ENCODE data around the gene FBXW7.
A peak's percentile ranks its signal among the peaks of the same experiment; 100 is the strongest.
"Not testable (repeated sequence)": the region's sequence is repeated elsewhere in the genome, so short reads cannot be mapped to it uniquely, and the experiment has no call there.

Gene FBXW7, protein sequence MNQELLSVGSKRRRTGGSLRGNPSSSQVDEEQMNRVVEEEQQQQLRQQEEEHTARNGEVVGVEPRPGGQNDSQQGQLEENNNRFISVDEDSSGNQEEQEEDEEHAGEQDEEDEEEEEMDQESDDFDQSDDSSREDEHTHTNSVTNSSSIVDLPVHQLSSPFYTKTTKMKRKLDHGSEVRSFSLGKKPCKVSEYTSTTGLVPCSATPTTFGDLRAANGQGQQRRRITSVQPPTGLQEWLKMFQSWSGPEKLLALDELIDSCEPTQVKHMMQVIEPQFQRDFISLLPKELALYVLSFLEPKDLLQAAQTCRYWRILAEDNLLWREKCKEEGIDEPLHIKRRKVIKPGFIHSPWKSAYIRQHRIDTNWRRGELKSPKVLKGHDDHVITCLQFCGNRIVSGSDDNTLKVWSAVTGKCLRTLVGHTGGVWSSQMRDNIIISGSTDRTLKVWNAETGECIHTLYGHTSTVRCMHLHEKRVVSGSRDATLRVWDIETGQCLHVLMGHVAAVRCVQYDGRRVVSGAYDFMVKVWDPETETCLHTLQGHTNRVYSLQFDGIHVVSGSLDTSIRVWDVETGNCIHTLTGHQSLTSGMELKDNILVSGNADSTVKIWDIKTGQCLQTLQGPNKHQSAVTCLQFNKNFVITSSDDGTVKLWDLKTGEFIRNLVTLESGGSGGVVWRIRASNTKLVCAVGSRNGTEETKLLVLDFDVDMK

DNA sequence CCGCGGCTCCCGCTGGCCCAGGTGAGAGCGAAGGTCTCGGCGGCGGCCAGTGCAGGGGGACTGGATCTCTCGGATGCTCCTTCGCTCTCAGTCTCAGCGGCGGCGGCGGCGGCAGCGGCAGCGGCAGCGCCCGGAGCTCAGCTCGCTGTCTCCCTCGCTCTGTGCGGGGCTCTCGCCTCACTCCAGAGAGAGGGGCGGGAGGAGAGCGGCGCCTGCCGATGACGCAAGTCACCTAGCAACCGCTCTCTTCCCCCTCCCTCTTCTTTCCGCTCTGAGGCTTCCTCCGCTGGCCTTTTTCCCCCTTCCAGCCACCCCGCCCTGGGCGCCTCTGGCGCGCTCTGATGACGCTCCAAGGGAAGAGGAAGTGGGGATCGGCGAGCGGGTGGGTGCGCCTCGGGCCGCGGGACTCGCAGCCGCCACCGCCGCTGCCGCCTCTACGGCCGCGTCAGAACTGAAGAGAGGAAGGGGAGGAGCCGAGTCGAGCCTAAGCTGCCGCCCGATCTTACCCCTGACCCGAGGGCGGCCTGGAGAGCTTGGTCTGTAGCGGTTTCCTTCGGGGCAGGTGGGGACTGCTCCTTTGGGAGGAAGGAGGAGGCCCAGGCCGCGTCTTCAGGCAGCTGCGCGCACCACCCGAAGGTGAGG is at the start of gene FBXW7:
FBXW7 (minus strand) TSS at position 190 of the 642 bp plus-strand sequence. CDS start 124,289 bp downstream, outside the sequence.
- peak; percentile 99 for DNase-seq

DNA sequence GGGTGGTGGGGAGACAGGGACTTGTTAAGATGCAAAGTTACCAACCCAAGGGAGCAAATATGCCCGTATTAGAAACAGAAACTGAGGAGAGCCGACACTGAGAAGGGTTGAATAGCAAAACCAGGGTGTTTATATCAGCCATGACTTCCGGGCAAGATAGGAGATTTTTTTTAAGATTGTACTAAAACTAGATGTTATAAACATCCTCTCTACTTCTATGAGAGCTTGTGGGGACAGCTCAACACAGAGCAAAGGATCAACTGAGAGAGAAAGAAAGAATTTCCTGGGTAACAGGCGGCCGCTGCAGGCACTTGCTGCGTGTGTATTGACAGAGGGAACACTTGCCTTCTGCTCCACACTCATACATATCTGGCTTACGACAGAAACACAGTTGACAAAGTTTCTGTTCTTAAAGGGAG is 49.1 kb upstream of the FBXW7 start:
- DNase-seq, result no peak

DNA sequence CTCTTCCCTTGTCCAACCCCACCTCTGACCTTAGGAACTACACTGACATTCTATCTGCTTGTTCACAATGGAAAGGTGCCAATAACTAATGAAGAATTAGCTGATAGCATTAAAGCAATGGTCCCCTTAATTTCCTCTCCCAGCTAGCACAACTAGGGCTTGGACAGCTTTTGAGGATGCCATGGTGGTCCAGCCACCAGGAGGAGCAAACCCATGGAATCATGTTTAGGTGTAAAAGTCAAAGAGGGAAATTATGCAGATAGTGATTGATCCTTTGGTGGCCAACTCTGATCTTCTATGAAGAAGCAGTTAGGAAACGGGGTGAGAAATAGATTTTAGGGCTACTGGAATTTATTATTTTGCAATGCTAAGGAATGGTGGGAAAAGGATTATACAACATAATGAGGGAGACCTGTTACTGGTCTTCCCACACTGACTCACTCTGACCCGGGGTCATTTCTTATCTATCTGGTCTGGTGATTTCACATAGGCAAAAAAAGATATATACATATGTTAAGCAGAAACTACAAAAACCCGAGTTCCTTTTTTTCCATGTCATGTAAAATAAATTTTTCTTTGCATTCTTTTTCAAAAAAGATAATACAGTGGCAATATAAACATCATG is 45.8 kb upstream of the FBXW7 start:
- no peak for DNase-seq

DNA sequence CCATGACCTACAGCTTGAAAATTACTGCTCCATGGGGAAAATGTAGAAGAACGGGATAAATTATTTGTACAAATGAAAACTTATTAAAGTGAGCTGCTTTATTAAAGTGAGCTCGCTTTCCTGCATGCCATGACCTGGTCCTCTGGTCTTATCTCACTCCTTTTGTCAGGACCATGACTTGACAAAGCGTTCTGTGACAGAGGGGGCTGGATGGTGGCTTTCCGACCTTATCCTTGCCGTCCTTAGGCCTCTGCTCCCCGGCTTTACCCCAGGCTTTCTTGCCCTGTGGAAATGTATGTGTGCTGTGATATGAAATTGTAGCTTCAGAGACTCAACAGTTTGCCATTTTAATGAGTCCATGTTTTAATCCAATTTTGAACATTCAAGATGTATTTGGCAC is 44.0 kb upstream of the FBXW7 start:
- no peak for DNase-seq

DNA sequence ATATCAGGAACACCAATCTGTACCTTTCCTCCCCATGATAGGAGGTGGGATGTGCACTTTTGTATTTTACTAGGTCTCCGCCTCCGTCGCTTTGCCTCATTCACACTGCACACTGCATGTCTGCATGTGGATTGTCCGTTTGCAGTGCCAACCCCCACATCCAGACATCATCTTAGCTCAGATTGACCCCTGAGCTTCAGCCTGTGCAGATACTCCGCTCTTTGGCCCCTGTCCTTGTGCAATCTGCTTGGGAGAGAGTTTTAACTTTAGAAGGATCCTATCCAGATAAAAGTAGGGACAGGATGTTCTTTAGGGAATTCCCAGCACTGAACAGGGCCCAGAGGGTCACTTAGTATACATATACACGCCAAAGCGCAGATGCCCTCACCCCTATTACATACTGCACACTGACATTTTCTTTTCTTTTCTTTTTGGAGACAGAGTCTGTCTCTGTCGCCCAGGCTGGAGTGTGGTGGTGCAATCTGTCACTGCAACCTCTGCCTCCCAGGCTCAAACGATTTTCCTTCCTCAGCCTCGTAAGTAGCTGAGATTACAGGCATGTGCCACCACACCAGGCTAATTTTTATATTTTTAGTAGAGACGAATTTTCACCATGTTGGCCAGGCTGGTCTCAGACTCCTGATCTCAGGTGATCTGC is 43.3 kb upstream of the FBXW7 start:
- no peak for DNase-seq

DNA sequence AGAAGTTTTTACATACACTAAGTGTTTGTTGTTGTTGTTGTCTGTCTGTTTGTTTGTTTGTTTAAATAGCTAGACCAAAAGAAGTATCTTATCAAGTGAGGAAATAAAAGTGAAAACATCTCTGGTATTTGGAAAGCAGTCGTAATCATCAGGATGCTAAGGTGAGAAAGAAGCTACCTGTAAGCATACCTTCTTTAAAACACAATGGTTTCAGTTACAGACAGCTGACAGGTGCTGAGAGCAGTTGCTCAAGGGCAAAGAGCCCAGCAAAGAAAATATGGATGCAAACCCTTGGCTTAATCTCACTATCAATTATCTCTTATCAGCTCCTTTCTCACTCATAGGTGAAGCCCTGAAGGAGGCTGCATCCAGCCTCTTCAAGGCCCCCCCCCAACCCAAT is 42.8 kb upstream of the FBXW7 start:
- no peak for DNase-seq

DNA sequence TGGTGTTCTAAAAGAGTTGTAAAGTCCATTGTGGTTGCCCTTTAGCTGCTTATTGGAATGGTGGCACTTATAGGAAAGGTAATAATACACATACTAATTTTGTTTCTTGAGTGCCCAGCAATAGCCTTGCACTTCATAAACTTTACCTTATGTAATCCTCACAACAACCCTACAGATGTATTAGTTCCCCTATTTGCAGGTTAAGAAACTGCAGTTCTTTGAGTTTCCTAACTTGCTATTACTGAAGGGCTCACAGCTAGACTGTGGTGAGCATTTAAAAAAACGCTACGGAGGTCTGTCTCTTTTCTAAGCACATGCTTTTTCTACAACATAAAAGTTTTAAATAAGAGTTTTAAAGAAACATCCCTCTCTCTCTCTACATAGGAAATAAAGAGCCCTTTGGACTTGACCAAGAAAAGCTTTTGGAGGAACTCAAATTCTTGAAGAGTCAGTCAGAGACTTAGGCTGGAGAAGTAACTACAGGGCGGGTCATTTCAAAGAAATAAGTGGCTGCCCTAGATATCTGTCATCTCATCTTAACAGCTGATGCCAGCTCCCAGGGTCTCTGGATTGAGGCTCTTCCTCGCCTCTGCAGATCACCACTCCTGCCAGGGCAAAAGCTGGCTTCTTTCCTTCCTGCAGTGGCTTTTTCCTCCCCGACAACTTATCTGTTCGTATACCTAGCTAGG is 42.0 kb upstream of the FBXW7 start:
- no peak for DNase-seq

DNA sequence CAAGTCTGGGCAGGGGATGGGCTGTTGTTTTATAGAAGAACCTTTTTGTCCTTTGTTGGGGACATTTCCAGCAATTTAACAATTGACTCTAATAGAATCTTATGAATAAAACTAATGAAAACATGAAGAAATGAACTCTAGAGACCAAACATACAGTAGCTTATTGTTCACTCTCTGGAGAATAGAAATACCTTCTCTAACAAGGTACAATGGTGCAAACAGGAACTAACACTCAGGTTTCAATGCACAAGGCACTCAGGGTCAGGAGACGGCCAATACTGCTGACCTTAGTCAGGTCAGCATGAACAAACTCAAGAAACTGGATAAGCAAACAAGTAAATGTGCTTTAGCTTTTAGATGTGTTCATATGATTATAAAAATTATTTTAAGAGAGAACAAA is 39.6 kb upstream of the FBXW7 start:
- no peak for DNase-seq

DNA sequence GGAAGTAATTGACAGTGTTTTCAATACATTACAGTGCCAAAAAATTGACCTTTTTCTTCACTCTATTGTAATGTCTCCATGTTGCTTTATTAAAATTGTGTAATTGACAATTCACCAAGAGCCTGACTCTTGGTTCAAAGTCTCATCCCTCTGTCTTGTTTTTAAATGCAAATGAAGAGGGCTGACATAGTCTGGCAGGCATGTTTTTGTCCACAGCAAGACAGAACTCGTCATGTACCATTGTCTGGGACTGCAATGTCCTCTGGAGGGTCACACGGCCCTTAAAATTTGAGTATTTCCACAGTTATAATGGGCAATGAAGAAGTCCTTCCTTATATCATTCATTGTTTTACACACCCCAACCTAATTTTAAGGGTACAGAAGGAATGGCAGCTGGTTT is 38.0 kb upstream of the FBXW7 start:
- no peak for DNase-seq

DNA sequence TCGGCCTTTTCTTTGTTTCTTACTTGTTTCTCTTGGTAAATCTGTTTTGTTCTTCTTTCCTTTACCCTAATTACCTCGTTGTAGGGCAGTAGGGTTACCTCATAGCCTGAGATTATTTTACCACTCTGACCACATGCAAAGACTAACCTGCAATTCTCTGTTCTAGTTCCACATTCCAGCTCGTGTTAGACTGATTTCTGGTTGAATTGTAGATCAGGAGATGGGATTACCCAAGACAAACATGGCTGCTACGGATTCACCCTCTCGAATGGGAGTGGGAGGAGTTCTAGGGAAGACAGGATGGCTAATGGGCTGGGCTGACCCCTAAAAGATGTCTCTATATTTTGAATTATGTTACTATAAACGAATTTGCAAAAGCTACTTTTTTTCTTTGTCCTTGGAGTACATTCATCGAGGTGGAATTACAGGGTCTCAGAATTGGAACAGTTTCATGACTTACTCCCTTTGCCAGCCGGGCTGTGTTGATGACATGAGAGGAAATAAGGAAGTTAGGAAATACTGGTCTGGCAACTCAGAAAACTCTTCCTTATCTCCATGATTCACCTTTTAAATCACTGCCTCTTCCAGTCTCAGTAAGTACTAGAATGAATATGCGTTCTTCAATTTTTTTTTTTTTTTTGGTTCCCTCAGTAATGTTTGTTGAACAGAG is 36.7 kb upstream of the FBXW7 start:
- no peak for DNase-seq

DNA sequence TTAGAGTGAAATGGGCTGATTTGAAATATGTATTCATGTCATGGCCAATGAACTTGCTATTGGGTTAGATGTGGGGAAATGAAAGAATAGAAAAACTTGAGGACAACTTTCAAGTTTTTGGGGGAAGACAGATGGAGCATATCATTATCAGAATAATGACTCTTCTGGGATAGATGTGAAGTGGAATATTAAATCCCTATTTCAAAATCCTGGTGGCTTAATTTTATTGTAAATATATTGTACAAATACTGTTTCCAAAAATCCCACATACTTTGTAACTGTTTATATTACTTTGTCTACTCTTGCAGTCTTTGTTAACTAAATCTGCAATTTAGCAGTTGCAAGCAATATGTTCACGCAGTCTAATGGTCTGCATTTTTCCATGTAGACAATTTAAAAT is 35.9 kb upstream of the FBXW7 start:
- no peak for DNase-seq

DNA sequence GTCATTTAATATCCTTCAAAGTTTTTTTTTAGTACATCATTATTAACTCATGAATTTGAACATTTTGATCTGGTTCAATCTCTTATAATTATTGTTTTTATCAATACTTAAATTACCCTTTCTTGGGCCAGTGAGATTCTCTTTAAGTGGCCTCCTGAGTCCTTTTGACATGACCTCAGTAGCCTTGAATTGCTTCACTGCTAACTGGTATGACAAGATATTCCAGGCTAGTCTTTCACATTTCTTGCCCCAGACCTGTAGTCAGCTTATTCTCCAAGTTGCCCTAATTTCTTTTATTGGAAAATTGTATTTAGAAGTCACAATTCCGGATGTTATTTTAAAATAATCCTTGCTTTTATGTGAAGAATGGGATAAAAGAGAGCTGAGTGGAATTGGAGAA is 35.4 kb upstream of the FBXW7 start:
- DNase-seq, result no peak

DNA sequence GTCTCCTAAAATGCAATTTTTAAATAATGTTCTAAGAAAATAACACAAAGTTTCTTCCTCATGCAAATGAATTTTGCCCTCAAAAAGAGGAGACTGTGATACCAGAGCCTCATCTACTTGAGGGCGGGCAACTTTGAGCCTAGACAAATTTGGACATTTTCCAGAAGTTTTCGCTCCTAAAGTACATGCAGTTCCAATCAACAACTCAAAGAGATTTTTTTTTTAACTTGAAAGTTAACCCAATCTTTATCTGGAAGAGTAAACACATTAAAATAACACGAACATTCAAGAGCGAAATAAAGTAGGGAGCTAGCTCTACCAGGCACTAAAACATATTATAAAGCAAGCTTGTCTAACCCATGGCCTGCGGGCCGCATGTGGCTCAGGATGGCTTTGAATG is 29.4 kb upstream of the FBXW7 start:
- DNase-seq, result no peak

DNA sequence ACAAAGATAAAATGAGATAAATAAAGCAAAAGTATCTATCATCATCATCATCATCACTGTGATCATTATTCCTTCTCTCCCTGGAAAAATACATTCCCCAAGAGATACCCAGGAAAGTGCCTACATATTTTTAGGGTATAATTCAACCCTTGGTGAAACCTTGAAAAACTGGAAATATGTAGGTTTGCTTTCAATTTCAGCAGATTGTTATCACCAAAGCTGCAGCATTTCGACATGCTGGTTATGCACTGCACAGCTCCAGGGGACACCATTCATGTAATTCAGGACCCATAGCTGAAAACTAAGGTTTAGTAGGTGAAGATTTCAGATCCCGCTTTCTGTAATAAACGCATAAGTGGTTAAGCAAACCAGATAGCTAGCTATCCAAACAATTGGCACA is 28.4 kb upstream of the FBXW7 start:
- DNase-seq, result no peak

DNA sequence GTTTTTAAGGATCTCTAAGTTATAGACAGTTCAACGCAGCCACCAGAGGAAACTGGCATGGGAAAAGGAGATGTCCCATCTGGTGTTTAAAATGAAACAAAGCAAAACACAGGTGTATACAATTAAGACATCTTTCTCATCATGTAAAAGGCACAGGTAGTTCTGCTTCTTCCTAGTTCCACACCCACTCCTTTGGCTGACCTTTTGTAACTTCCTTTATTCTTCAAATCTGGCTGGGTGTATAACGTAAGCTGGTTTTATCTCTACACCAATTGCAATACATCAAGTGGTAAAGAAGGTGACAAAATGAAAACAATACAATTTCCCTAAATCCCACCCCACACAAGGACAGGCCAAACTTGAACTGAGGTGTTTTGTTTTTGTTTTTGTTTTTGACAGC is 27.3 kb upstream of the FBXW7 start:
- DNase-seq, result no peak

DNA sequence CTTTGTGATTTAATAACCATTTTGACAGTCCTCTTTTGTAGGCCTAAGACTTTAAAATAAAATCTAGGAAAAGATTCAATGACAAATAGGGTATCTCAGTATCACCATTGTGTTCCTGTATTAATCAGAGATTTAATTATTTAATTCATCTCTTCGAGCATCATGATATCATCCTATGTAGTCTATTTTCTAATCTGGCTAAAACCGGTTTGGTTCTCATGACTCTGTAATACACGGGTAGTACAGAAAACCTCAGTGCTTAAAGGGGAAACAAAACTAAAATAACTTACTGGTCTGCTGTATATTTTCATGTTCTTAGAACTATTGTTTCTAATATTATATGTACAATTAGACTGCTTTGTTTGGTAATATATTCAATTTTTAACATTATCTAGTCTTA is 23.7 kb upstream of the FBXW7 start:
- no peak for DNase-seq

DNA sequence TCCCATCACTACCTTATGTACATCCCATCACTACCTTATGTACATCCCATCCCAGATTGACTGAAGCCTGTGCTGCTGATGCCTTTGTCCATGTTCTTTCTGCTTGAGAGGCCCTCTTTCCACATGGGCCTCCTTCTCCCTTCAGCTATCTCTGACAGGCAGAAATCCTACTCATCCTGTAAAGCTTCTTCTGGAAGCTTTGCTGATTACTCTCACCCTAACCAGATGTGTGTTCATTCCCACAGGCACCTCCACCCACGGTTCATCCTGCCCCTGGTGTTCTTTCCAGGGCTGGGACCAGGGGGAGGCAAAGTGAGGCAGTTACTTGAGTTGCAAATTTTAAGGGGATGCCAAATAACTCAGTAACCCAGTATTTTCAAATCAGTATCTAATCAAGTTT is 22.5 kb upstream of the FBXW7 start:
- DNase-seq, result no peak

DNA sequence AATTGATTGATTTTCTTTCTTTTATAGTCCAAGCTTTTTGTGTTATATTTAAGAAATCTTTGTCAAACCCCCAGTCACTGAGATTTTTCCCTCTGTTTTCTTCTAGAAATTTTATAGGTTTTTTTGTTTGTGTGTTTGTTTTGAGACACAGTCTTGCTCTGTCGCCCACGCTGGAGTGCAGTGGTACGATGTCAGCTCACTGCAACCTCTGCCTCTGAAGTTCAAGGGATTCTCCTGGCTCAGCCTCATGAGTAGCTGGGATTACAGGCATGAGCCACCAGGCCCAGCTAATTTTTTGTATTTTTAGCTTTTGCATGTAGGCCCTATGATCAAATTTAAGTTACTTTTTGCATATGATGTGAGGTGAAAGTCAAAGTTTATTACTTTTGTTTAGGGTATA is 20.9 kb upstream of the FBXW7 start:
- DNase-seq, result no peak

DNA sequence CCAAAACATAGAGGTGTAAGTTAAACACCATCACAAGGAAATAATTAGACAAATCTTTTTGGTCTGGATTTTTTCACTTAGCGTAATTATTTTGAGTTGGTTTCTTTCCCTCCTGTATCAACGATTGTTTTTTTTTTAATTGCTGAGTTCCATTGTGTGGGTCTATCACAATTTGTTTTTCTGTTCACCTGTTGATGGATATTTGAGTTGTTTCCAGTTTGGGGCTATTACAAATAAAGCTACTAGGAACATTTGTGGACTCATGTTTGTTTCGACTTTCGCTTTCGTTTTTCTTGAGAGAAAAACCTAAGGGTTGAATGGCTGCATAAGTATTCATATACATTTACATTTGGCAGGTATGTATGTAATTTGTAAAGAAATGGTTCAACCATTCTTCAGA is 20.4 kb upstream of the FBXW7 start:
- DNase-seq, result no peak

DNA sequence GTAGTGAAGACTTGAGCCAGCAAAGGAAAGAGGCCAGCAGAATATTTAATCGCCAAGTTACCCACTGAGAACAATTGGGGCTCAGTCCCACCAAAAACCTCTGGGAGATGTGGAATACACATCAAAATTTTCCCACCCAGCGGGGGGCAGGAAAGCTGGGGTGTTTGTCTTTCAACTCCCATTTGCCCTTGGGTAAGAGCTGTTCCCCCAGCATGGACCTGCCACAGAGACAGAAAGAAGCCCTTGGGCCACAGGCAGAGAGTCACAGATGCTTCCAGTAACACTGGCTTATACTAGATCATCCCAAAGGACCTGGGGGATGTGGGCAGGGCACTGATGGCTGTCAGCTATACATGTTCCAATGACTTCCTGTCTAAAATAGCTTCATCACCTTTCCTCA is 18.9 kb upstream of the FBXW7 start:
- DNase-seq, result no peak

DNA sequence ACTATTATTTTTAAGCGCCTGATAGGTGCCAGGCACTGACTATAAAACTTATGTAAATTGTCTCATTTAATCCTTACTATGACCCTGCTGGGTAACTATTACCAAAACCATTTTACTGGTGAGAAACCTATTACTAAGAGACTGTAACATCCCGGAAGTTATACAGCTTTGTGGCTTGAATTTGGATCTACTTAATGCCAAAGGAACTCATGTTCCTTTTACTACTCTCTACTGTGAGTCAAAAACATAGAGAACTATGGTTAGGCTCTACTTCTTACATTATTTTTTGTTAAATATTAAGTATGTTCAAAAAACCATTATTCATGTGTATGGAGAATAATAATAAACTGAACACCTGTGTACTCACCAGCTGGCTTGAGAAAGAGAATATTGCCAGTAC is 14.8 kb upstream of the FBXW7 start:
- not testable (repeated sequence) for DNase-seq

DNA sequence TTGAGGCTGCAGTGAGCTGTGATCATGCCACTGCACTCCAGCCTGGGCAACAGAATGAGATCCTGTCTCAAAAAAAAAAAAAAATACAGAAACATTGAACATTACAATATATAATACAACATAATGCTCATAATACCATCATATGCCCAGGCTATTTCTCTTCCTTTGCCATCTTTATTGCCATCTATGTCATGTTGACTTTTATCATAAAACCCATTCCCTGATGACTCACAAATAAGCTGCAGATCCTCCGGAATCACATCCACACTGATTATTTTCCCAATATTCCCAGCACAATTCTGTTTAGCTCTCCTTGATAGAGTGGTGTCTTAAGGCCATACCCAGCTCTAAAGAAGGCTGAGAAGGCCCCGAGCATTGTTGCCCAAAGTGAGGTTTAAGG is 9.2 kb upstream of the FBXW7 start:
- no peak for DNase-seq

Data from CD4-positive, alpha-beta T cell treated with Interferon gamma for 1 hour (primary cell).